Pancreas (tissue), 10 donors: ENCODE data around the gene SLC22A24. TPM values are rescaled to one million over a fixed set of nuclear protein-coding genes. Genes with fewer than 3 reads are reported as not detected.

Source experiments
- ATAC-seq, 4 donors: fragments of 200-7000 bp; cut with Tn5 transposase; one replicate each; pipeline versions ENCODE4 v1.8.0 to v1.9.1; 2020; ENCODE audit warnings: mild to moderate bottlenecking in 4 of 4, moderate library complexity in 4 of 4
- DNase-seq, 6 donors: peaks; one replicate each; pipeline ENCODE4 v3.0.0-alpha.2; 2020
- FAIRE-seq: peaks from 2 replicates; lab custom pipeline; 2012; peaks lifted over from hg19 to GRCh38; lab: Jason Lieb, UNC
- H3K27ac ChIP-seq, 4 donors: fragments of 200-600 bp; sonication (generic); 1 replicate in 3 of 4; 2 replicates in 1 of 4; pipeline versions ENCODE4 v1.5.0 to v1.8.0; 2020
- H3K27me3 ChIP-seq, 4 donors: fragments of 200-600 bp; one replicate each; pipeline ENCODE4 v1.8.0; 2021
- H3K36me3 ChIP-seq, 3 donors: fragments of 200-600 bp; sonication (generic) in 1 of 3; one replicate each; pipeline versions ENCODE4 v1.5.0 to v1.8.0; 2020 to 2021
- H3K4me1 ChIP-seq, 3 donors: fragments of 200-600 bp; one replicate each; pipeline ENCODE4 v1.8.0; 2021
- H3K4me3 ChIP-seq, 4 donors: fragments of 200-600 bp; sonication (generic) in 2 of 4; one replicate each; pipeline versions ENCODE4 v1.5.0 to v1.8.0; 2020 to 2021
- H3K9me3 ChIP-seq, 4 donors: fragments of 200-600 bp; one replicate each; pipeline ENCODE4 v1.8.0; 2021
- WGBS, 2 donors: extraction: QIAGEN DNeasy Blood & Tissue Kit; methylation state at CpG; one replicate each; pipeline ENCODE4 v1.1.7; 2013; 5-methylcytosine and 5-hydroxymethylcytosine counted together
- intact Hi-C, 3 donors: fragments of 100-400 bp; cut with DNase I; formaldehyde crosslinking; loops; one replicate each; pipeline versions ENCODE4 v1.11.1 to v1.14.2; 2022
- polyA plus RNA-seq, 2 donors: library from polyadenylated mRNA; stranded (reverse); fragments of 200-250 nt; gene quantifications; one replicate each; pipeline ENCODE4 v1.2.3, GENCODE V29; 2013
- total RNA-seq, 6 donors: library from RNA; stranded (reverse); fragmentation: NEBNext Ultra II Directional in 4 of 6; extraction: Animal tissue kit (Norgen Biotek cat#: 25700) in 4 of 6; gene quantifications; one replicate each; pipeline versions ENCODE4 v1.2.1 to v1.2.4, GENCODE V29; 2021 to 2023
- TF ChIP-seq, protein P1 (sequence below), 4 donors: fragments of 200-600 bp; sonication (generic) in 3 of 4; IDR thresholded peaks; one replicate each; pipeline versions ENCODE4 v1.5.0 to v1.8.0; 2021; ENCODE audit warnings: antibody characterized with exemption in 4 of 4
- donor health status: healthy with polysubstance abuse.
- donor health status: DM: no; HTN: no; CAD: no; lungs with moderate emphysema.
- donor health status: DM: no; HTN: no; CAD: no.
- donor health status: control.
- donor health status: control.
- donor health status: Bipolar disorder and iron deficiency.
- donor health status: DM: yes; HTN: yes; CAD: no.
- donor health status: DM: no; HTN: no; CAD: no.
- donor health status: DM: no; HTN: no; CAD: no.
- donor health status: DM: yes; HTN: yes; CAD: no.

The SLC22A24 gene, protein sequence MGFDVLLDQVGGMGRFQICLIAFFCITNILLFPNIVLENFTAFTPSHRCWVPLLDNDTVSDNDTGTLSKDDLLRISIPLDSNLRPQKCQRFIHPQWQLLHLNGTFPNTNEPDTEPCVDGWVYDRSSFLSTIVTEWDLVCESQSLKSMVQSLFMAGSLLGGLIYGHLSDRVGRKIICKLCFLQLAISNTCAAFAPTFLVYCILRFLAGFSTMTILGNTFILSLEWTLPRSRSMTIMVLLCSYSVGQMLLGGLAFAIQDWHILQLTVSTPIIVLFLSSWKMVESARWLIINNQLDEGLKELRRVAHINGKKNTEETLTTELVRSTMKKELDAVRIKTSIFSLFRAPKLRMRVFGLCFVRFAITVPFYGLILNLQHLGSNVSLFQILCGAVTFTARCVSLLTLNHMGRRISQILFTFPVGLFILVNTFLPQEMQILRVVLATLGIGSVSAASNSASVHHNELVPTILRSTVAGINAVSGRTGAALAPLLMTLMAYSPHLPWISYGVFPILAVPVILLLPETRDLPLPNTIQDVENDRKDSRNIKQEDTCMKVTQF
- total RNA-seq (not detected), polyA plus RNA-seq (not detected)

DNA sequence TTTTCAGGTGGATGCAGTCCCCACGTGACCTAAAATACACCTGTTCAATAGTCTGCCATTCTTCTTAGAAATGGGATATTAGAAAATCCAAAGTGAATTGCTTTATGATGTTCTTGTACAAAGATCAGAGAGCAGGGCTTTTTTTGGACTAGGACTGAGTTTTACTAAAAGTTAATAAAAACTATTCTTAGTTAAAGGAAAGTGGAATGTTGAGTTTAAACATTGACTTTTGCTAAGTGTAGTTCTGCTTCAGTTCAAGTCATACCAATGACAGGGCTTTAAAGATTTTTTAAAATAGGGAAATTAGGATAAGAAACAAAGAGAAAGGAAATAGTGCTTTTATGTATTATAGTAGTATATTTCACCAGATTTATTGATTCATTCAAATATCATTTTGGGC, at the start of gene SLC22A24:
SLC22A24 (minus strand) TSS at position 101 of the 400 bp plus-strand sequence. CDS start 442 bp downstream, outside the sequence.
- Histone ChIP-seq H3K27me3 (no peaks in the 10 kb centered on the region), H3K9me3 (no peaks in the 10 kb centered on the region), H3K4me3 (no peak within 1 kb of the TSS), H3K27ac (no peak within 1 kb of the TSS), H3K36me3 (no peaks in the 10 kb centered on the region), H3K4me1 (peaks cover 0 to 3% (median 0%) of the 10 kb centered on the region in 3 donors)
- intact Hi-C loops: no loop called here
- DNase-seq: no peak
- no peak for FAIRE-seq
- TF ChIP-seq, protein P1, sequence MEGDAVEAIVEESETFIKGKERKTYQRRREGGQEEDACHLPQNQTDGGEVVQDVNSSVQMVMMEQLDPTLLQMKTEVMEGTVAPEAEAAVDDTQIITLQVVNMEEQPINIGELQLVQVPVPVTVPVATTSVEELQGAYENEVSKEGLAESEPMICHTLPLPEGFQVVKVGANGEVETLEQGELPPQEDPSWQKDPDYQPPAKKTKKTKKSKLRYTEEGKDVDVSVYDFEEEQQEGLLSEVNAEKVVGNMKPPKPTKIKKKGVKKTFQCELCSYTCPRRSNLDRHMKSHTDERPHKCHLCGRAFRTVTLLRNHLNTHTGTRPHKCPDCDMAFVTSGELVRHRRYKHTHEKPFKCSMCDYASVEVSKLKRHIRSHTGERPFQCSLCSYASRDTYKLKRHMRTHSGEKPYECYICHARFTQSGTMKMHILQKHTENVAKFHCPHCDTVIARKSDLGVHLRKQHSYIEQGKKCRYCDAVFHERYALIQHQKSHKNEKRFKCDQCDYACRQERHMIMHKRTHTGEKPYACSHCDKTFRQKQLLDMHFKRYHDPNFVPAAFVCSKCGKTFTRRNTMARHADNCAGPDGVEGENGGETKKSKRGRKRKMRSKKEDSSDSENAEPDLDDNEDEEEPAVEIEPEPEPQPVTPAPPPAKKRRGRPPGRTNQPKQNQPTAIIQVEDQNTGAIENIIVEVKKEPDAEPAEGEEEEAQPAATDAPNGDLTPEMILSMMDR (IDR thresholded peaks at IDR 0.05): no peak
- 67 to 78% methylated on average over 1 of the region's 1 CpG for WGBS, 2 donors
- no peak for ATAC-seq

DNA sequence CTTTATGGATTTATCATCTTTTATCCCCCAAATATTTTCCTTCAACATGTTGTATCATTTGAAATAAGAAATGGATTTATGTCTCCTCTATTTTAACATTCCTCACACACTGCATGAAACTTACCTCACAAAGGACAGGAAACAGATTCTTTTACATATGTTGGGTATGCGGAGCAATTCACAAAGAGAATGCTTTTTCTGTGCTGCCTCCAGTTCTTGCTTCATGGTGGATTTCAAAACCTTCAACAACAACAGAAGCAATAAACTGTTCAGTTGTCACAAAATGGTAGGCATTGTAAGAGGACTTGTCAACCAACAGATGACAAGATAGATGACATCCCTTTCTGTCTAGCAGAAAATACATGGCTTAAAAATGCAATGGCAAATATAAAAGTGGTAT, 36.5 kb upstream of the SLC22A24 start:
- Histone ChIP-seq H3K27me3 (no peaks in the 10 kb centered on the region), H3K4me3 (no peak overlapping the region), H3K27ac (no peak overlapping the region), H3K9me3 (no peaks in the 10 kb centered on the region), H3K36me3 (no peaks in the 10 kb centered on the region), H3K4me1 (no peaks in the 10 kb centered on the region)
- no peak for ATAC-seq
- TF ChIP-seq, protein P1 (IDR thresholded peaks at IDR 0.05): no peak
- intact Hi-C loops: no loop called here
- 94 to 100% methylated on average over 1 of the region's 1 CpG for WGBS, 2 donors
- DNase-seq: no peak
- no peak for FAIRE-seq

DNA sequence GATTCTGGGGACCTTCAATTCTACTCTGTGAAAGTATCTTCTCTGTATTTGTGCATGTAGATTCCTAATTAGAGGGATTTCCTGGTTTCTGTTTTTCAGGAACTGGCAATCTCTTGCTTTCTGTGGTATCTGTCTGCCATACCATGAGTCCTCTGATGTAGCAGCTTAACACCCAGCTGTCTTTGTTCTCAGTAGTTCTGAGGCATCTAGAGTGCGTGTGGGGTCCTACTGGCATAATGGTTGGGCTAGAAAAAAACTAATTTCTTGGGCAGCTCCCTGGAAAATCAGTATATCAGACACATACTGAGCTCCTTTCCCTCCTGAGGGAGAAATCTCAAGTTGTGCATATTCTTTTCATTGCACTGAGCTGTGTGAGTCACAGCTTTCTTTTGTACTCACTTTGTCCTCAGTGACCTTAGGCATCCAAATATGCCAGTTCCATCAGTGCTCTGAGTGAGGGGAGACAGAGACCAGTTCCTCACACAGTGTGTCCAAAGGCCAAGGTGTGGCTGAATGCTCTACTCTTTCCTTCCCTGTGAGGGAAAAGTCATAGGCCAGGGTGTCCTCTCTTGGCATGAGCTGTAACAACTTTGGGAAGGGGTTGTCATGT, 35.5 kb upstream of the SLC22A24 start:
- no peak overlapping the region for H3K27ac ChIP-seq
- no peak for DNase-seq
- intact Hi-C loops: no loop called here
- TF ChIP-seq, protein P1 (IDR thresholded peaks at IDR 0.05): no peak
- no peaks in the 10 kb centered on the region for H3K36me3 ChIP-seq
- no peak for ATAC-seq
- WGBS, 2 donors: 72 to 79% methylated on average over 1 of the region's 1 CpG
- H3K27me3 ChIP-seq: no peaks in the 10 kb centered on the region
- no peaks in the 10 kb centered on the region for H3K4me1 ChIP-seq
- no peaks in the 10 kb centered on the region for H3K9me3 ChIP-seq
- H3K4me3 ChIP-seq: no peak overlapping the region
- FAIRE-seq: no peak

DNA sequence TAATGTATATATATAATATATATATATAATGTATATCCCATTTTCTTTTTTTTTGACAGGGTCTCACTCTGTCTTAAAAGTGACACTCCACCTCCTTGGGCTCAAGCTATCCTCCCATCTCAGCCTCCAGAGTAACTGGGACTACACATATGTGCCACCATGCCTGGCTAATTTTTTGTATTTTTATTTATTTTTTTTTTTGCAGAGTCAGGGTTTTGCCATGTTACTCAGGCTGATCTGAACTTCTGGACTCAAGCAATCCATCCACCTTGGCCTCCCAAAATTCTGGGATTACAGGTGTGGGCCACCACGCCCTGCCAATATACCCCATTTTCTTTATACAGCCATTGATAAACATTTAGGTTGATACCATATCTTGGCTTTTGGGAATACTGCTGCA, 33.9 kb upstream of the SLC22A24 start:
- no peaks in the 10 kb centered on the region for H3K36me3 ChIP-seq
- H3K27me3 ChIP-seq: no peaks in the 10 kb centered on the region
- H3K4me3 ChIP-seq: no peak overlapping the region
- no peak for DNase-seq
- no peak for ATAC-seq
- no peaks in the 10 kb centered on the region for H3K9me3 ChIP-seq
- no peak for FAIRE-seq
- intact Hi-C loops: no loop called here
- WGBS, 2 donors: 89 to 93% methylated on average over 1 of the region's 1 CpG
- TF ChIP-seq, protein P1 (IDR thresholded peaks at IDR 0.05): no peak
- no peaks in the 10 kb centered on the region for H3K4me1 ChIP-seq
- no peak overlapping the region for H3K27ac ChIP-seq
